ENCODE results near the gene NR2C2. TPM values are rescaled to one million over a fixed set of nuclear protein-coding genes. Genes with fewer than 3 reads are reported as not detected.

Gene NR2C2
- total and polyA plus RNA-seq, 2 of the 13 experiments (the other 11 are each of a cell fraction or from before 2014, with no cell fraction given), result 7.8 to 11.8 TPM

GRCh38 chr3:15064835-15065549, 117.6 kb downstream of the NR2C2 start, which contains the start of gene MRPS25 (continued):
- TF ChIP-seq MED1 (CRISPR knock-in tag; IDR thresholded peaks at IDR 0.05) (peak; percentile 52; the same call in 1 of the 2 replicates), ATM (IDR thresholded peaks at IDR 0.05; ENCODE audit: borderline replicate concordance) (no peak), CENPT (CRISPR knock-in tag; IDR thresholded peaks at IDR 0.05; ENCODE audit: low read depth) (0 out of 2 replicates have a peak, but pooled peaks have one; percentile 43), ZNF850 (CRISPR knock-in tag; conservative IDR thresholded peaks at IDR 0.05) (no peak), PRPF4 (IDR thresholded peaks at IDR 0.05; ENCODE audit: low read depth, low read length, poor library complexity, severe bottlenecking) (no peak), FOXM1 (CRISPR knock-in tag; IDR thresholded peaks at IDR 0.05) (no peak), ZNF263 (CRISPR knock-in tag; IDR thresholded peaks at IDR 0.05) (no peak), ELF4 (CRISPR knock-in tag; IDR thresholded peaks at IDR 0.05; ENCODE audit: borderline replicate concordance) (0 out of 2 replicates have a peak, but pooled peaks have one; percentile 68), ZNF746 (CRISPR knock-in tag; IDR thresholded peaks at IDR 0.05) (no peak; the same call in 1 of the 2 replicates), ZNF10 (CRISPR knock-in tag; IDR thresholded peaks at IDR 0.05; ENCODE audit: borderline replicate concordance, low read depth) (no peak), CREB3 (CRISPR knock-in tag; IDR thresholded peaks at IDR 0.05) (no peak), ZNF768 (CRISPR knock-in tag; IDR thresholded peaks at IDR 0.05) (peak; percentile 68; the same call in 1 of the 2 replicates), ZNF142 (CRISPR knock-in tag; IDR thresholded peaks at IDR 0.05) (no peak), ZNF570 (CRISPR knock-in tag; IDR thresholded peaks at IDR 0.05; ENCODE audit: borderline replicate concordance) (no peak), CCAR2 (optimal IDR thresholded peaks at IDR 0.05; ENCODE audit: low read depth, low read length) (no peak), SAP130 (CRISPR knock-in tag; IDR thresholded peaks at IDR 0.05; ENCODE audit: low read depth) (peak; percentile 95), POLR2G (IDR thresholded peaks at IDR 0.05; ENCODE audit: low read depth, low read length) (peak; percentile 96), CTCF (CRISPR knock-in tag; IDR thresholded peaks at IDR 0.05) (no peak), SNAPC2 (CRISPR knock-in tag; IDR thresholded peaks at IDR 0.05) (no peak), FIP1L1 (IDR thresholded peaks at IDR 0.05; ENCODE audit: borderline replicate concordance, insufficient read depth, low read depth, low read length) (no peak), NONO (IDR thresholded peaks at IDR 0.05) (no peak), NONO (CRISPR knock-in tag; conservative IDR thresholded peaks at IDR 0.05) (peak; percentile 88; the same call in 1 of the 2 replicates)
